Embryonic facial prominence (tissue), 1 donor: ENCODE results near the gene RMI2.
"Not testable (repeated sequence)": the region's sequence is repeated elsewhere in the genome, so short reads cannot be mapped to it uniquely, and the experiment has no call there.

Experiments used
- DNase-seq: peaks from one replicate; pipeline ENCODE4 v3.0.0-alpha.2; 2016; ENCODE audit errors: extremely low spot score

Gene RMI2

DNA sequence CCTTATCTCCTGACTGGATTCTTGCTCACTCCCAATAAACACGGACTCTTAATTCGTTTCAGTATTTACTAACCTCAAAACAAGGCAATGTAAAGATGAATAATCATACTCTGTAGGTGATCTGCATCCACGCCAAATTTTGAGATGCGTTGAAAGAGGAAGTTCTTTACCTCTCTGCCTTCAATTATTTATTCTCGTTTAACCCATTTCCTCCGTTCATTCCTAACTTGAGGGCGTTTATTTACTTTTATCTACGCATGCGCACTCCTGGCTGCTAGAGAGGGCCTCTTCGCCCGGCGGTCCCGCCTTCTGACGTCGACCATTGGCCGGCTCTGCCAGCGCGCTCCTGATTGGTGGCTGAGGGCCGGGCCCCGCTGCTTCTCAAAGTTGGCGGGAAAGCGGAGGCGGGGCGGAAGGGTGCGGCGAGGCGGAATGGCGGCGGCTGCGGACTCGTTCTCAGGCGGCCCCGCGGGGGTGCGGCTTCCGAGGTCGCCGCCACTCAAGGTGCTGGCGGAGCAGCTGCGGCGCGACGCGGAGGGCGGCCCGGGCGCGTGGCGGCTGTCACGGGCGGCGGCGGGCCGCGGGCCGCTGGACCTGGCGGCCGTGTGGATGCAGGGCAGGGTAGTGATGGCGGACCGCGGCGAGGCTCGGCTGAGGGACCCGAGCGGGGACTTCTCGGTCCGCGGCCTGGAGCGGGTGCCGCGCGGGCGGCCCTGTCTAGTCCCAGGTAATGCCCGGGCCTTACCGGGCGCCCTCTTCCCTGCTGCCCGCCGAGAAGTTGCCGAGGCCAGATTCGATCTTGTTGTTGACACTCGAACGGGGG, at the start of gene RMI2:
Gene RMI2, plus strand, starts transcription at position 420 of the 823 bp plus-strand sequence. Its CDS starts 13 bp downstream, at position 433.
- peak; percentile 95 for DNase-seq

DNA sequence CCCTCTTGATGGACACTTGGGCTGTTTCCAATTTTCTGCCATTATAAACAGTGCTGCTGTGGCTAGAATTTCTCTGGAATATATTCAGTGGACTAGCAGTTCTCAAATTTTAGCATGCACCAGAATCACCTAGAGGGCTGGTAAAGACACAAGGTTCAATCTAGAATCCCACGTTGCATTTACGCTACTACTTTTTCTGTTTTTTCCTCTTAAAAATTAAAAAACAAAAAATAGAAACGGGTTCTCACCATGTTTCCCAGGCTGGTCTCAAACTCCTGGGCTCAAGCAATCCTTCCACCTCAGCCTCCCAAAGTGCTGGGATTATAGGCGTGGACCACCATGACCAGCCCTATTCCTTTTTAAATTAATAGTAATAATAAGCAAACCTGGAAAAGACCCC, 49.6 kb upstream of the RMI2 start:
- DNase-seq = no peak

DNA sequence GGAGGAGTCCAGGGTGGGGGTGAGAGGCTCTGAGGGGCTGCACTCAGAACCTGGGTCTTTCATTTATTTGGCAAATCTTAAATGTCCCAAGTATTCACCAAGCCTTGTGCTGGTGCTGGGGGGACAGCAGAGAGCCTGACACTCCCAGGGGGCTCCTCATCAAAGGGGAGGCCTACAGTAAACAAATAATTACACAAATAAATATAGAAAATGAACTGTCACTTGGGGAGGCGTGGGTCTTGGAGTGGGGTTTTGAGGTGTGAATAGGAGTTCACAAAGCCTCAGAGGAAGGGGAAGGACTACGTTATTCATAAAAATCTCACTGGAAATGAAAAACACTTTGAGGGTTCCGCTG, 48.9 kb upstream of the RMI2 start:
- DNase-seq = no peak

DNA sequence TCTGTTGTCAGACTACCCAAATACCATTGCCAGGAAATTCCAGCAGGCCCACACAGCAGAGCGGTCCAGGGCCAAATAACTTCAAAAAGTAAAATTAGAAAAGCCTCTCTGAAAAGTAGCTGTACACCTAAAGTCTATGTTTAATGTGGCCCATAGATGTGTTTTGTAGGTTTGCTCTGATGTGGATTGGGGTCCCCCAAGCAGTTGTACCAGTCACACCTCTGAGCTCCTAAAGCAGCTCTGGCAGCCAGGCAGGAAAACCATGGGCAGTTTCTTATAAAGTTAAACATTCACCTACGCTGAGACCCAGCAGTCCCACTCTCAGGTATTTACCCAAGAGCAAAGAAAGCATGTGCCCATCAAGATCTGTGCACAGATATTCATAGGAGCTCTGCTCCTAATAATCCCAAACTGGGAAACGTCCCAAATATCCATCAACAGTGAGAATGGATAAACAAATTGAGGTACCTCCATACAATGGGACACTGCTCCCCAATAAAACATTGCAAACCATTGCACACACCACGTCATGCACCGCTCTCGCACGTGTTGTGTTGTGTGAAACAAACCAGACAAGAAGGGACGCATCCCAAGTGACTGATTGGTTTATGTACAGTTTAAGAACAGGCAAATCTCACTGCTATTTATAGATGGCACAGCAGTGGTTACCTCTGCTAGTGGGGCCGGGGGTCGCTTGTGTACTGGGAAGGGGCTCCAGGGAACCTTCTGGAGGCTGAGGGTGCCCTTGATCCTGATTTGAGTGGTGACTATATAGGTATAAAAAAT, 48.4 kb upstream of the RMI2 start:
- no peak for DNase-seq

DNA sequence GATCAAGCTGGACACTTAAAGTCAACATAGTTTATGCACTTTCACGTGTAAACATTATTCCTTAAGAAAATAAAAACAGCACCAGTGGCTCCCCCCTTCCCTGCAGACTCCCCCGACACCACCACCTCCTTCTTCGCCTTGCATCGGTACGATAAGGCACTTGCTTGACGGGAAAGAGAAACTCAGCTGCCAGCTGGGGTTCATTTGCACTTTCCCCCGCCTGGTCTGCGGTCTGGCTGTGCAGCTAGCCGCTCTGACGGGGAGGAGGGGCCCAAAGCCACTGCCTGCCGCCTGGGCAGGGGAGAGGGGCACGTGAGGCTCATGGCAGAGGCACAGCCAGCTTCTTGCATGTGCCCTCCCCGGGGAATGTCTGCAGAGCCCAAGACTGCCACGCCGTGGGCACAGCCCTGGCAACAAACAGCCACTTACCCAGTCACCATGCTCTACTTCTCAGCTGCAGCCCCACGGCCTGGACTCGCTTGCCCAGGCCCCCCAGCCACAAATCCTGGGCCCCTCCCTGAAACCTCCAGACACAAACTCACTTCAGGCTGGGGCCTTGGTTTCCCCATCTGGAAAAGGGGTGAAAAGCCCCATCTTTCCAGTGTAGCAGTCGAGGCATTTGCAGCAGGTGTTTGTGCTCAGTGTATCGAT, 47.6 kb upstream of the RMI2 start:
- no peak for DNase-seq

DNA sequence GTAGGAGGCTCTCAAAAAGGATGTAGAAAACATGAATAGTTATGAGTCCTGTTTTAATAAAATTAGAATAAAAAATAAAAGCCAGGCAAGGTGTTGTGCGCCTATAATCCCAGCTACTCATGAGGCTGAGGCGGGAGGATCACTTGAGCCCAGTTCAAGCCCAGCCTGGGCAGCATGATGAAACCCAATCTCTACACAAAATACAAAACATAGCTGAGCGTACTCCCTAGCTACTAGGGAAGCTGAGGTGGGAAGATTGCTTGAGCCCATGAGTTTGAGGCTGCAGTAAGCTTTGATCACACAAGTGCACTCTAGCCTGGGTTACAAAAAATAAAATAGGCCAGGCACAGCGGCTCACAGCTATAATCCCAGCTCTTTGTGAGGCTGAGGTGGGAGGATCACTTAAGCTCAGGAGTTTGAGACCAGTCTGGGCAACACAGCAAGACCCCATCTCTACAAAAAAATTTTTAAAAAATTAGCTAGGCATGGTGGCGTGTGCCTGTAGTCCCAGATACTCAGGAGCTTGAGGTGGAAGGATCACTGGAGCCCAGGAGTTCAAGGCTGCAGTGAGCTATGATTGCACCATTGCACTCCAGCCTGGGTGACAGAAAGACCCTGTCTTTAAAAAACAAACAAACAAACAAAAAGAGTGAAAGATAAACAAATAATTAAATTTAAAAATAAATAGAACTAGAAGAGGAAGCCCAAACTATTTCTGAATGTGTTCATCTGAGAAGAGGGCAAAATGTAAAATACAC, 46.9 kb upstream of the RMI2 start:
- DNase-seq = no peak

DNA sequence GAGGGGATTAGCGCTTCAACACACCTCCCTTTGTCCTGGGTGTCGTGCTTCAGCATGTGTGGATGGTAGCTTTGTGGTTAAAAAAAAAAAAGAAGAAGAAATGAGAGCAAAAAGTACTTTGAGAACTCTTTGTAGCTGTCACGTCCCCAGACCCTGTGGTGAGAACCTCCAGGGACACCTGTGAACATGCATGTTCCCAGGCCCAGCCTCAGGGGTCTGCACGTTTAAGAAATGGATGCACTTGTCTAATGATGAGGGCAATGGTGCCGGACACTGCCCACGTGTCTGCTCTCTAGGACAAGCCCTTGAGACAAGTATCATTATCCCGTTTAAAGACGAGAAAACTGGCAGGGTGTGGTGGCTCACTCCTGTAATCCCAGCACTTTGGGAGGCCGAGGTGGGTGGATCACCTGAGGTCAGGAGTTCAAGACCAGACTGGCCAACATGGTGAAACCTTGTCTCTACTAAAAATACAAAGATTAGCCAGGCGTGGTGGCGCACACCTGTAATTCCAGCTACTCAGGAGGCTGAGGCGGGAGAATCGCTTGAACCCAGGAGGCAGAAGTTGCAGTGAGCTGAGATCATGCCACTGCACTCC, 46.2 kb upstream of the RMI2 start:
- not testable (repeated sequence) for DNase-seq

DNA sequence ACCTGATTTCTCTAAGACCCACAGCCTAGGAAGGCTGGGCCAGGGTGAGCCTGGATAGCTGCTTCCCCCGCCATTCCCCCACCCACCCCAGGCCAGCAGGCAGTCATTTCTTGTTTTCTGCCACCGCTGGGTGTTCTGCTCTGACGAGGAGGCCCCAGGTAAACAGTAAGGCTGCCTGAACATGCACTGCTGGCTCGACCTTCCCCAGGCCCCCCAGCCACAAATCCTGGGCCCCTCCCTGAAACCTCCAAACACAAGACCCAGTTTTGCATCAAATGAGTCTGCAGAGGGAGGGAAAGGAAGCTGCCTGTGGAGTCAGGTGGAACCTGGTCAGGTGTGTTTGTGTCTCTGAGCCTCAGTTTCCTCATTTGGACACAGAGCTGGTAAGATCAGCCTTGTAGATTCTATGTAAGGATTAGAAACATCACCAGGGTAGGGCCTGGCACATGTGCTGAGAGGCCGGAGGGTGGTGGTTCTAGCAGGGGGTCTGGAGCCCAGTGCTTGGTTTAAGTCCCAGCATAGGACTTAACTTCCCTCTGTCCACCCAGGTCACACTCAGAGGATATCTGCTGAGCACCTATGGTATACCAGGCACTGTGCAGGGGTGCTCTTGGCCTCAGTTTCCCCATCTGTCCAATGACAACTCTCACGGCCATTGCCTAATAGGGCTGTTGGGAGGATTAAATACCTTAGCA, 45.2 kb upstream of the RMI2 start:
- no peak for DNase-seq

DNA sequence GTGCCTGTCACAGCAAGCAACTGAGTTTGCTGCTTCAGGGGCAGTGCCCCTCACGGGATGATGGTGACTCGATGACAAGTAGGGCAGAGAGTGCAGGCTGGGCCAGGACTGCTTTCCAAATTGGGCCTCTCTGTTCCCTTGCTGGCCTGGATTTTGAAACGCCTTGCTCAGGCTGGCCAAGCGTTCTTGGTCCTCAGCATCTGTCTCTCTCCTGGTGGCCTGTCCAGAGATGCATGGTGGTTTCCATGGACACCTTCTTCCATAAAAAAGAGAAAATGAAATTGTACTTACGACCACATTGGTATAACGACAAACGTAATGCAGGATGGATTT, 44.7 kb upstream of the RMI2 start:
- no peak for DNase-seq

DNA sequence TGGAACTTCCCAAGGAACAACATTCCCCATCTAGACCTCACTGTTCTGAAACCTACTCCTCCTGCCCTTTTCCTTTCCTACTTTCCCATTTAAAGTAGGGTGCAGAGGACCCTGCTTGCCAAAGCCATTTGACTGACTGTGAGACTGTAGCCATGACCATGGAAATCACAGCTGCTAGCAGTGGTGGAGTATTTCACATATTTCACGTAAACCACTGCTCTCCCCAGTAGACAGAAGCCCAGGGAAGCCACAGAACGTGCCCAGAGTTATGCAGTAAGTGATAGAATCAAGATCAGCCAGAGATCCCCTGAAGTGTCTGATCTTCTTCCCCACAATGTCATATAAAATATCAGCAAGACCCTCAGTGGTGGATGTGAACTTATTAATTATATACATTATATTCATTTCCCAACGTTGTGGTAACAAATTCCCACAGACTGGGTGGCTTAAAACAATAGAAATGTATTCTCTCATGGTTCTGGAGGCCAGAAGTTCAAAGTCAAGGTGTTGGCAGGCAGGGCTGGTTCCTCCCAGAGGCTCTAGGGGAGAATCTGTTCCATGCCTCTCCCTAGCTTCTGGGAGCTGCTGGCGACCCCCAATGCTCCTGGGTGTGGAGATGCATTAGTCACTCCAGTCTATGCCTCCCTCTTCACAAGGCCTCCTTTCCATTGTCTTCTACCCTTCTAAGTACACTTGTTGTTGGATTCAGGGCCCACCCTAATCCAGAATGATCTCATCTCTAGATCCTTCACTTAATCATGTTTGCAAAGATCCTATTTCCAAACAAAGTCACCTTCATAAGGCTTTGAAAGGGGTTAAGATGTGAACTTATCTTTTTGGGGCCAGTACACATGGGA, 43.4 kb upstream of the RMI2 start:
- no peak for DNase-seq

DNA sequence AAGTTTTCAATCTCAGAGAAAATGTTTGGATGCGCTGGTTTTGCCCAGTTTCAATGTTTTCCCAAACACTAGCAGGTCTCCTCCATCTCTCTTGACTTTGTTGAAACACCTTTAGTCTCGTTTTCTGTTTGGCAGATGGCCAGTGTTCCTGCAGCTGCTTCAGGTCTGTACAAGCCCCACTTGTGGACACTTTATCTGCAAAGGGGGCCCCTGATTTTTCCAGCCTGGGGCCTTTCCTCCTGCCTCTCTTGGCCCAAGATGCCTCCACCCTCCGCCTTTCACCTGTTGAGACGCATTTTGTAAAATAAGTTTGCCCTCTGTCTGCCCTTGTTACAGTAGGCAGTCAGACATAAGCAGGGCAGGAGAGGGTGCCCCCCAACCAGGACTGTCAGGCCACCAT, 42.3 kb upstream of the RMI2 start:
- no peak for DNase-seq

DNA sequence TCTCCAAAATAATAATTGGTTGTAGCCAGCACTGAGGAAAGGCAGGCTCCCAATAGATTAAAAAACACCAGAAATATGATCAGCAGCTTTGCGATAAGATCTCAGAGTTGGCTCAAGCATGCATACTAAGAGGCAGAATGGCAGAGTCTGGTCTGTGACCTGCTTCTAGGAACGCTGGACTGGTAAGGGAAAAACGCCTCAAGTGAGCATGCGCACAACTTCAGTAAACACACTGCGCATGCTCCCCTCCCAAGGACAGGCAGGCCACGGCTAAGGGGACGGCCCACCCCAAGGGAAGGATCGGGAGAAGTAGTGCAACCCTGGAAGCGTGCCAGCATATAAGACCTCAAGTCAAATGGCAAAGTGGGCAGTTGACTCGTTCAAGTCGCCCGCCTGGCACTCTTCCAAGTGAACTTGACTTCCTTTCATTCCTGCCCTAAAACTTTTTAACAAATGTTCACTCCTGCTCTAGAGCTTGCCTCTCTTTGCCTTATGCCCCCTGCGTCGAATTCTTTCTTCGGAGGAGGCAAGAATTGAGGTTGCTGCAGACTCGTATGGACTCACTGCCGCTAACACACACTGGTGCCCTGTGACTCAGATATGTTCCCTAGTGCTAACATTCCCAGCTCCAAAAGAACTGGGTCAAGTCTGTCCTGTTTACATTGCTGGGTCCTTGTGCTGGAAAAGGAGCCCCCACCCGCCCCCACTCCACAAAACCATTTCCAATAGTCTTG, 41.7 kb upstream of the RMI2 start:
- no peak for DNase-seq

DNA sequence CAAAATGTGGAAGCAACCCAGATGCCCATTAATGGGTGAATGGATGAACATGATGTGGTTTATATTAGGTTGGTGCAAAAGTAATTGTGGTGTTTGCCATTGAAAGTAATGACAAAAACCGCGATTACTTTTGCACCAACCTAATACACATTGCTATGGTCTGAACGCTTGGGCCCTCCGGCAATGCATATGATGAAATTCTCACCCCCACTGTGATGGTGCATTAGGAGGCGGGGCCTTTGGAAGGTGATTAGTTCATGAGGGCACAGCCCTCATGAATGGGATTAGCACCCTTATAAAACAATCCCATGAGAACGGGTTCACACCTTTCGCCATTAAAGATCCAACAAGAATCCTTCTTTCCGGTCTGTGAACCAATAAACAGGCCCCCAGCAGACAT, 38.9 kb upstream of the RMI2 start:
- DNase-seq = no peak

DNA sequence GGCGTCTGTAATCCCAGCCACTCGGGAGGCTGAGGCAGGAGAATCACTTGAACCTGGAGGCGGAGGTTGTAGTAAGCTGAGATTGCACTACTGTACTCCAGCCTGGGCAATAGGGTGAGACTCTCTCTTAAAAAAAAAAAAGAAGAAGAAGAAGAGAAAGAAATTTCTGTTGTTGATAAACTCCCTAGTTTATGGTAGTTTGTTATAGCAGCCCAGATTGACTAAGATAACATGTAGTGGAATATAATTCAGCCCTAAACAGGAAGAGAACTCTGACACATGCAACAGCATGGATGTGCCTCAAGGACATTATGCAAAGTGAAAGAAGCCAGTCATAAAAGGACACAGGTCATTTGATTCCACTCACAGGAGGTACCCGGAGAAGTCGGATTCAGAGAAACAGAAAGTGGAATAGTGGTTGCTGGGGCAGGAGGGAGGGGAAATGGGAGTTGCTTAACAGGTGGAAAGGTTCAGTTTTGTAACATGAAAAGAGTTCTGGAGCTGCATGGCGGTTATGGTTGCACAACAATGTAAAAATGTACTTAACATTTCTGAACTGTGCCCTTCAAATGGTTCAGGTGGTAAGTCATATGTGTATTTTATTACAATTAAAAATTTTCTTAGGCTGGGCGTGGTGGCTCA, 38.1 kb upstream of the RMI2 start:
- DNase-seq = no peak

DNA sequence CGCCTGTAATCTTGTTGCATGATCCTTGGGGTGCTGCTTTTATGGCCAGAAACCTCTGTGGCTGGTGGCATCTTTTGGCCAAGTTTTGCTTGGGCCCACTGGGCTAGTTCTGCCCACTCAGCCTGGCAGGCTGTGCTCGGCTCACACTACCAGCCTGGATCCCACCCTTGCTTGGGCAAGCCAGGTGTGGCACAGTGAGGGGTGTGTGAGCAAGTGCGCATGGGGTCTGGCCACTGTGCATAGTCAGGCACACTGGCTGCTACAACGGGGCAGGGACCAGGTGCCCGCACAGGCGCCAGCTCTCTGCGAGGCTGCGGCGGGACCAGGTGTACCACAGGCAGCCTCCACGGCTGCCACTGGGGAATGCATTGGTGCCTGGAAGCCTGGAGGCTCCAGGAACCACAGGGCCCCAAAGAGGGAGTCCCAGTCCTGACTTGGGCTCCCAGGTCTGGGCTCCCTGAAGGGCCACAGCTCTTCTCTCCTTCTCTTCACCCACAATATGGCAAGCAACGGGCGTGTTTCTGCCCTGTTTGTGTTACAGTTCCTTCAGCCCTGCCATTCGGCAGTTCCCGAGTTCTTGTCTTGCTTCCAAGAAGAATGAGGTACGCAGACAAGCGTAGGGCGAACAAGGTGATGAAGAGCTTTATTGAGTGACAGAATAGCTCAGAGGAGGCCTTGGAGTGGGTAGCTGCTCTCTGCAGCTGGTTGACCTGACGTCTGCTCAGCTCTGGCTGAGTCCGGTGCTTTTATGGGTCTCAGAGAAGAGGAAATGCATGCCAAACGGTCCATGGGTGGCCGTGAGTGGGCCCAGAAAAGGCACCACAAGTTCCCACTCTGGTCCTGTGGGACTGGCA, 37.4 kb upstream of the RMI2 start:
- DNase-seq = no peak

DNA sequence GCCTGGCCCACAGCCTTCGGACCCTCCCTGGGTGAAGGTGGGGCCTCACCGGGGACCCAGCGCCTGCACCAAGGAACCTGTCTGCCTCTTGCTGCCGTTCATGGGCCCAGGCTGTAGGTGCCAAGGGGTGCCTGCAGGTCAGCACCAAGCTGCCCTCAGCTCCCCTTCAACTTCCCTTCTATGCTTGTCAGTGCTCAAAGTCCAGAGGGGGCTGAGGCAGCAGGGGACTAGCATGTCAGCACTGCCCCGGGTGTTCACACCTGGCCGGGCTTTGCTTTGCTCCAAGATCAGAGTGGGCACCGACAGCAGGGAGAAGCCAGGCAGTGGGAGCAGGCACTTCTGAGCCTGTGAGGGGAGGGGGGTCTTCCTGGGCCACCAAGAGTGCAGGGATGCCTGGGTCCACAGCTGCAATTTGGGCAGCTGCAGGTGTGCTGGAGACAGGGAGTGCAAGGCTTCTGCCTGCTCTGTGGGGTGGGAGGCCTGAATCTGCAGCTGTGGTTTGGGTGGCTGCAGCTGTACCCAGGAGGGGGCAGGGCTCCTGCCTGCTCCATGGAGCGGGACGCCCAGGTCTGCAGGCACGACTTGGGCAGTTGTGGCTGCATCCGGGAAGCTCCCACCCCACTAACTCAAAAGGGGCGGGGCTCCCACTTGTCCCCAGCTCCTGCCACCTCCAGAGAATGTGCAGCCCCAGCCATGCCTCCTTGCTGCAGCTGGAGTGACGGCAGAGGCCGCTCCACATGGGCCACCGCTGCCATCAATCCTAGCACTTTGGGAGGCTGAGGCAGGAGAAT, 36.6 kb upstream of the RMI2 start:
- DNase-seq = no peak
